Measurements from ENCODE around the gene SLC41A2. TPM values are rescaled to one million over a fixed set of nuclear protein-coding genes. Genes with fewer than 3 reads are reported as not detected.
A peak's percentile ranks its signal among the peaks of the same experiment; 100 is the strongest.

The SLC41A2 gene
- total RNA-seq, 1 donor from 2014 or later: 12.0 TPM

GRCh38 chr12:104909761-104910160 is 48.3 kb downstream of the SLC41A2 start:
- no peaks in the 10 kb centered on the region for H3K9me3 ChIP-seq (ENCODE audit: control insufficient read depth in 3 of 3, low read length in 3 of 3)
- H3K9ac ChIP-seq (ENCODE audit: low read depth in 1 of 3, low read length in 3 of 3): no peak overlapping the region
- no peaks in the 10 kb centered on the region for H3K36me3 ChIP-seq (ENCODE audit: control insufficient read depth in 3 of 3, insufficient read depth in 3 of 3, low read length in 3 of 3)
- H3K27ac ChIP-seq (ENCODE audit: low read depth, low read length): peak overlapping the region; percentile 55
- no peaks in the 10 kb centered on the region for H3K27me3 ChIP-seq (ENCODE audit: control insufficient read depth in 3 of 3, insufficient read depth in 3 of 3, low read length in 3 of 3)
- H3K4me1 ChIP-seq (ENCODE audit: control insufficient read depth in 3 of 3, insufficient read depth in 3 of 3, low read length in 3 of 3): no peaks in the 10 kb centered on the region
- H3K4me3 ChIP-seq (ENCODE audit: low read length in 3 of 3): no peak overlapping the region

Other genes starting within 250 kb of the SLC41A2 start
- 6.3 TPM for gene NOPCHAP1, start 28.0 kb upstream of the SLC41A2 start, total RNA-seq
- 6.3 TPM for gene ALDH1L2, start 126.2 kb upstream of the SLC41A2 start, total RNA-seq
- gene WASHC4, start 149.4 kb upstream of the SLC41A2 start, total RNA-seq: 64.7 TPM